Measurements from ENCODE around the gene SNAI1. TPM values are rescaled to one million over a fixed set of nuclear protein-coding genes. Genes with fewer than 3 reads are reported as not detected.
"Not testable (repeated sequence)": the region's sequence is repeated elsewhere in the genome, so short reads cannot be mapped to it uniquely, and the experiment has no call there.

The SNAI1 gene
- total RNA-seq, 1 donor from 2014 or later, result 13.4 TPM

DNA sequence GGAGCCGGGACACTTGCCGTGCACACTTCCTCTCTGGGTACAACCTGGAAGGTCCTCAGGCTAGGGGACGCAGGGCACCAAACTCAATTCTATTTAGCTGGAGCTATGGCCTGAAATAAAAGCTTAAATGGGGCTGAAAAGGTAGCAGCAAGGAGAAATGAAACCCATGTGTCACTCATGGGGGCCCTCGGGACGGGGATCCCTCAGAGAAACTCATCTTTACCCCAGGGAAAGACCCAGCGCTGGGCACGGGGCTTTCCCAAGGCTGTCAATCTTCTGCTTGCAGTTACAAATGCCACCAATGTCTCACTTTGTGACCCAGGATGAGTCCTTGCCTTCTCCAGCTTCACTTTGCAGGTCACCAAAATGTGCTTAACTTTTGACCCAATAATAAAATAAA is 16.5 kb downstream of the SNAI1 start:
- DNase-seq (ENCODE audit: extremely low spot score, unreplicated experiment), result no peak
- Mint-ChIP-seq H3K27ac (ENCODE audit: unreplicated experiment) (no peak overlapping the region), H3K27me3 (ENCODE audit: unreplicated experiment) (no peaks in the 10 kb centered on the region), H3K9me3 (ENCODE audit: unreplicated experiment) (no peaks in the 10 kb centered on the region), H3K4me3 (ENCODE audit: unreplicated experiment) (no peak overlapping the region), H3K4me1 (ENCODE audit: unreplicated experiment) (peaks cover 4% of the 10 kb centered on the region), H3K36me3 (ENCODE audit: unreplicated experiment) (no peaks in the 10 kb centered on the region)
- TF ChIP-seq, protein P1, sequence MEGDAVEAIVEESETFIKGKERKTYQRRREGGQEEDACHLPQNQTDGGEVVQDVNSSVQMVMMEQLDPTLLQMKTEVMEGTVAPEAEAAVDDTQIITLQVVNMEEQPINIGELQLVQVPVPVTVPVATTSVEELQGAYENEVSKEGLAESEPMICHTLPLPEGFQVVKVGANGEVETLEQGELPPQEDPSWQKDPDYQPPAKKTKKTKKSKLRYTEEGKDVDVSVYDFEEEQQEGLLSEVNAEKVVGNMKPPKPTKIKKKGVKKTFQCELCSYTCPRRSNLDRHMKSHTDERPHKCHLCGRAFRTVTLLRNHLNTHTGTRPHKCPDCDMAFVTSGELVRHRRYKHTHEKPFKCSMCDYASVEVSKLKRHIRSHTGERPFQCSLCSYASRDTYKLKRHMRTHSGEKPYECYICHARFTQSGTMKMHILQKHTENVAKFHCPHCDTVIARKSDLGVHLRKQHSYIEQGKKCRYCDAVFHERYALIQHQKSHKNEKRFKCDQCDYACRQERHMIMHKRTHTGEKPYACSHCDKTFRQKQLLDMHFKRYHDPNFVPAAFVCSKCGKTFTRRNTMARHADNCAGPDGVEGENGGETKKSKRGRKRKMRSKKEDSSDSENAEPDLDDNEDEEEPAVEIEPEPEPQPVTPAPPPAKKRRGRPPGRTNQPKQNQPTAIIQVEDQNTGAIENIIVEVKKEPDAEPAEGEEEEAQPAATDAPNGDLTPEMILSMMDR (IDR thresholded peaks at IDR 0.05), result no peak

DNA sequence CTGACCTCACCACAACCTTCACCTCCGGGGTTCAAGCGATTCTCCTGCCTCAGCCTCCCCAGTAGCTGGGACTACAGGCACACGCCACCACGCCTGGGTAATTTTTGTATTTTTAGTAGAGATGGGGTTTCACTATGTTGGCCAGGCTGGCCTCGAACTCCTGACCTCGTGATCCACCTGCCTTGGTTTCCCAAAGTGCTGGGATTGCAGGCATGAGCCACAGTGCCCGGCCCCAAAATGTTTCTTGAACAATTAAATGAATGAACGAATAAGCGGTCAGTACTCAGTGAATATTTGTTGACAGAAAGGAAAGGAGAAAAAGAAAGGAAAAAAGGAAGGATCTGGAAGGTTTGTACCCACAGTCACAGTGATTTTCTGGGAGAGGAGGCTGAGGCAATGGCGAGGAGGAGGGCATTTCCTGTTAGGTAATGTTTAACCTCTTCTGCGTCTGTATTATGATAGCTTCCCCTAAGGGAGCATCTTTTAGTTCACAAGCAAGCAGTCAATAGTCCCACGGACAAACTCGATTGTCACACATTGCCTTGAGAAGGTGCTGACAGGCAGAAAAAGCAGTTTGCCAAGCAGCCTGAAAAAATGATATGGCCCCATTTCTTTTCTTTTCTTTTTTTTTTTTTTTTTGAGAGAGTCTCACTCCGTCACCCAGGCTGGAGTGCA is 17.9 kb downstream of the SNAI1 start:
- H3K9me3 Mint-ChIP-seq (ENCODE audit: unreplicated experiment); DNase-seq (ENCODE audit: extremely low spot score, unreplicated experiment); H3K4me3 Mint-ChIP-seq (ENCODE audit: unreplicated experiment); H3K27me3 Mint-ChIP-seq (ENCODE audit: unreplicated experiment); H3K36me3 Mint-ChIP-seq (ENCODE audit: unreplicated experiment); H3K27ac Mint-ChIP-seq (ENCODE audit: unreplicated experiment): not testable (repeated sequence)
- peaks cover 11% of the 10 kb centered on the region for H3K4me1 Mint-ChIP-seq (ENCODE audit: unreplicated experiment)

- H3K27me3 Mint-ChIP-seq (ENCODE audit: unreplicated experiment), result no peaks in the 10 kb centered on the region
- TF ChIP-seq, protein P1 (IDR thresholded peaks at IDR 0.05), result no peak
- no peaks in the 10 kb centered on the region for H3K36me3 Mint-ChIP-seq (ENCODE audit: unreplicated experiment)
- H3K4me1 Mint-ChIP-seq (ENCODE audit: unreplicated experiment), result peaks cover 11% of the 10 kb centered on the region
- no peak for DNase-seq (ENCODE audit: extremely low spot score, unreplicated experiment)
- H3K27ac Mint-ChIP-seq (ENCODE audit: unreplicated experiment), result no peak overlapping the region
- no peaks in the 10 kb centered on the region for H3K9me3 Mint-ChIP-seq (ENCODE audit: unreplicated experiment)
- no peak overlapping the region for H3K4me3 Mint-ChIP-seq (ENCODE audit: unreplicated experiment)
These were observed 19.1 kb downstream of the SNAI1 start for GRCh38 chr20:50001784-50002311.

- Mint-ChIP-seq H3K27ac (ENCODE audit: unreplicated experiment) (no peak overlapping the region), H3K9me3 (ENCODE audit: unreplicated experiment) (no peaks in the 10 kb centered on the region)
- no peak for DNase-seq (ENCODE audit: extremely low spot score, unreplicated experiment)
These were observed 20.5 kb downstream of the SNAI1 start for GRCh38 chr20:50003253-50003656.

DNA sequence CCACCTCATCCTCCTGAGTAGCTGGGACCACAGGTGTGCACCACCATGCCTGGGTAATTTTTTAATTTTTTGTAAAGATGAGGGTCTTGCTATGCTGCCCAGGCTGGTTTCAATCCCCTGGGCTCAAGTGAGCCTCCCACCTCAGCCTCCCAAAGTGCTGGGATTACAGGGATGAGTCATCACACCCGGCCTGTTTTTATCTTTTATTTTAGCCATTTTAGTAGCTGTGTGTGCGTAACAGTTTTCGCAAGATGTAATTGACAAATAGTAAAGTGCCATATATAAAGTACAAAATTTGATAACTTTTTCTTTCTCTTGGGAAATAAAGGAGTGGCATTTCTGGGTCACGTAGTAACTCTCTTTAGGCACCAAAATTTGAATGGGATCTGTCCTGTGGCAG is 21.4 kb downstream of the SNAI1 start:
- Mint-ChIP-seq H3K4me1 (ENCODE audit: unreplicated experiment) (peaks cover 15% of the 10 kb centered on the region), H3K27me3 (ENCODE audit: unreplicated experiment) (no peaks in the 10 kb centered on the region), H3K9me3 (ENCODE audit: unreplicated experiment) (no peaks in the 10 kb centered on the region), H3K36me3 (ENCODE audit: unreplicated experiment) (no peaks in the 10 kb centered on the region), H3K27ac (ENCODE audit: unreplicated experiment) (no peak overlapping the region), H3K4me3 (ENCODE audit: unreplicated experiment) (no peak overlapping the region)
- TF ChIP-seq, protein P1 (IDR thresholded peaks at IDR 0.05), result no peak
- DNase-seq (ENCODE audit: extremely low spot score, unreplicated experiment), result no peak

More at GRCh38 chr20:50003253-50003656, 20.5 kb downstream of the SNAI1 start:
- Mint-ChIP-seq H3K4me1 (ENCODE audit: unreplicated experiment) (peaks cover 15% of the 10 kb centered on the region), H3K4me3 (ENCODE audit: unreplicated experiment) (no peak overlapping the region), H3K27me3 (ENCODE audit: unreplicated experiment) (no peaks in the 10 kb centered on the region), H3K36me3 (ENCODE audit: unreplicated experiment) (no peaks in the 10 kb centered on the region)
- TF ChIP-seq, protein P1 (IDR thresholded peaks at IDR 0.05), result no peak

All from osteocyte (in vitro differentiated cells).